Anterior cingulate cortex (tissue), 58 donors: ENCODE results near the gene SSH3.

Experiments
- DNase-seq, 58 donors: peaks; one replicate each; lab custom pipeline; 2025; lab: John Stamatoyannopoulos, UW

SSH3 gene

DNA sequence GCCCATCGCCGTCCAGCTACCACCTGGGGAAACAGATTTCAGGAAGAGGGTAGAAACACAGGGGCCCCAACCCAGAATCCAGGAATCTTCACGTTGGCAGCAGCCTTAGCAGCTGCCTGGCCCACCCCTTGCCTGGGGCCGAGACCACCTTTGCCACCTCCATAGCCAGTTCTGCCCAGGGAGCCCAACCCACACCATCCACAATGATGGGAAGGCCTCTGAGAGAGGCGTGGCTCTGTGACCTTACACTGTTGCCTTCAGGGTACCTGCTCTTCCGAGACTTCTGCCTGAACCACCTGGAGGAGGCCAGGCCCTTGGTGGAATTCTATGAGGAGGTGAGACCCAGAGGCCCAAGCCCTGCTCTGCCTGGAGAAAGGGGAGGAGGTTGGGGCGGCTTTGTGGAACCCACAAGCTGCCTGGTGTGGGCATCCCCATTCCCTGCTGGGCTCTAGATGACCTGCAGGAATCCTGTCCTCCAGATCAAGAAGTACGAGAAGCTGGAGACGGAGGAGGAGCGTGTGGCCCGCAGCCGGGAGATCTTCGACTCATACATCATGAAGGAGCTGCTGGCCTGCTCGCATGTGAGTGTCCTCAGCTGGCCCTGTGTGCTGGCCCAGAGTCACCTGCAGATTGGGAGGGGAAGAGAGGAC is 24.3 kb upstream of the SSH3 start:
- DNase-seq = no peak

DNA sequence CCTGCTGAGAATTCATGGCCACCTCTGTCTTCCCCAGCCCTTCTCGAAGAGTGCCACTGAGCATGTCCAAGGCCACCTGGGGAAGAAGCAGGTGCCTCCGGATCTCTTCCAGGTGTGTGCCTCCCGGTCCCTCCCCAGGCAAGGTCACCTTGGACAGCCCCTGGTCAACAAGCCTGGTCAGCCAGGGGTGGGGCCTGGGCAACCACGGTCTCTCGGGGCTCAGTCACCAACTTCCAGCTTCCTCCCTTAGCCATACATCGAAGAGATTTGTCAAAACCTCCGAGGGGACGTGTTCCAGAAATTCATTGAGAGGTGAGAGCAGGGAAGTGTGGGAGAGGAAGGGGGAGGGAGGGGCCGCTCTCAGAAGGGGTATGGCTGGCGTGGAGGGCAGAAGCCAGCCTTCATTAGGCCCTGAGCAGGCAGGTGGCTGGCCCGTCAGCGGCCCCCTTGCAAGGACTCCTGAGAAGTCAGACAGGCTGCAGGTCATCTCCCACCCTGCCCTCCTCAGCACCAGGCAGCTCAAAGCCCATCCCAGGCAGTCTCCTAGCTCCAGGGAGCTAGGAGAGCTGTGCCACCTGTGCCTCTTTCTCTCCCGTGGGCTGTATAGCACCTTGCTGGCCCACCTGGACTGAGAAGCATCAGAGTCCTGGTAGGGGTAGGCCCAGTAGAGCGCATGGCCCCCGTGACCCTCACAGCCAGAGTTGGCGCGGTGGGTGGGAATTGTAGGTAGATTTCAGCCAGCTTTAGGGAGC is 23.6 kb upstream of the SSH3 start:
- DNase-seq = no peak

DNA sequence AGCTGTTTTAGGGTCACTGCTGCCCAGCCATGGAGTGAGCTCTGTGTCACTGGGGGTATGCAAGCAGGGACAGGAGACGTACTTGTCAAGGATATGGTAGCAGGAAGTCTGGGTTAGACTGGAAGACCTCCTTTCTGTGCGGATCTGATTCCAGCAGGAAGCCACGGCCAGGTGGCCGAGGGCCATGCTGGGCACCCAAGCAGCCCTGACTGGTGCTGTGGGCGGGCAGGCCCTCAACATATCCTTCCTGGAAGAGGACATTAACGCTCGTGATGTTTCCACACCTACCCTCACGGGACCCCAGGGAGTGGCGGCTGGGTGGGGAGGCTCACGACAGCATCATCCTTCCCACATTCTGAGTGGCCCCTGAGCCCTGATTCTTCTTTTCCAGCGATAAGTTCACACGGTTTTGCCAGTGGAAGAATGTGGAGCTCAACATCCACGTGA is 23.0 kb upstream of the SSH3 start:
- no peak for DNase-seq

DNA sequence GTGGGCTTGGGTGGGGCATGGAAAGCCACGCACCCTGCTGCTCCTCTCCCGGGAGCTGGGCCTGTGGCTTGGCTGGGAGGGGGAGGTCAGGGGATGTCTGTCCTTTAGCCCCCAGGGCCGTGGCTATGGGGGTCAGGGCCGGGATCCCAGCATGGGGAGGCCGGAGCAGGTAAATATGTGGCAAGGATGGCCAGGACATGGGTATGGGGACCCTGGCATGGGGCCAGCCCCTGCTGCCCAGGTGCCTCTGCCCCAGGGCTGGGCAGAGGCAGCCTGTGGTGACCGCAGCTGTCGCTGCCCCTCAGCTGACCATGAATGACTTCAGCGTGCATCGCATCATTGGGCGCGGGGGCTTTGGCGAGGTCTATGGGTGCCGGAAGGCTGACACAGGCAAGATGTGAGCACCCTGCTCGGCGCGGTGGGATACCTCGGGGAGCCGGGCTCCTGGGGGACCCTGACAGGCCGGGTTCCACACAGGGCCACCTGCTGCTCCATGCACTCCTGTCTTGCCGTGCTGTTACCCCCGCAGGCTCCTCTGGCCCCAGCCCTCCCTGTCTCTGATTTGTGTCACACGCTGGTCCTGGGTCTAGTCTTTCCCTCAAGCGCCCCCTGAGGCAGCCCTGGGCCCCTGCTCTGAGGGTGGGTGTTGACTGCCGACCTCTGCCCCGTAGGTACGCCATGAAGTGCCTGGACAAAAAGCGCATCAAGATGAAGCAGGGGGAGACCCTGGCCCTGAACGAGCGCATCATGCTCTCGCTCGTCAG is 22.4 kb upstream of the SSH3 start:
- DNase-seq = no peak

DNA sequence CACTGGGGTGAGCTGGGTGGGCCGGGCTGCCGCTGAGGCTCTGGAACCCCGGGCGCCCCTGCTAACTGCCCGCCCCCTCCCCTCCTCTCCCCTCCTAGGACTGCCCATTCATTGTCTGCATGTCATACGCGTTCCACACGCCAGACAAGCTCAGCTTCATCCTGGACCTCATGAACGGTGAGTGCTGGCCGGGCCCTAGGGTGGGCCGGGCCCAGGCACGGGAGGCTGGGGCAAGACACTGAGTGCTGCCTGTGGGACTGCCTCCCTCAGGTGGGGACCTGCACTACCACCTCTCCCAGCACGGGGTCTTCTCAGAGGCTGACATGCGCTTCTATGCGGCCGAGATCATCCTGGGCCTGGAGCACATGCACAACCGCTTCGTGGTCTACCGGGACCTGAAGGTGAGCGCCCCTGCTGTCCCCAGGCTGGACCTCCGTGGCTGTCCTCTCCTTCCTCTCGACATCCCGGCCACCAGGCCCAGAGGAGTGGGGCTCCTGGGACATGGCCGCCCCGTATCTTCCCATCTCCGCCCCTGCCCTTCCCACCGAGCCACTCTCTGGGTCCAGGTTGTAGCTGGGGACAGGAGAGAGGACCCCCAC is 21.7 kb upstream of the SSH3 start:
- DNase-seq = no peak

DNA sequence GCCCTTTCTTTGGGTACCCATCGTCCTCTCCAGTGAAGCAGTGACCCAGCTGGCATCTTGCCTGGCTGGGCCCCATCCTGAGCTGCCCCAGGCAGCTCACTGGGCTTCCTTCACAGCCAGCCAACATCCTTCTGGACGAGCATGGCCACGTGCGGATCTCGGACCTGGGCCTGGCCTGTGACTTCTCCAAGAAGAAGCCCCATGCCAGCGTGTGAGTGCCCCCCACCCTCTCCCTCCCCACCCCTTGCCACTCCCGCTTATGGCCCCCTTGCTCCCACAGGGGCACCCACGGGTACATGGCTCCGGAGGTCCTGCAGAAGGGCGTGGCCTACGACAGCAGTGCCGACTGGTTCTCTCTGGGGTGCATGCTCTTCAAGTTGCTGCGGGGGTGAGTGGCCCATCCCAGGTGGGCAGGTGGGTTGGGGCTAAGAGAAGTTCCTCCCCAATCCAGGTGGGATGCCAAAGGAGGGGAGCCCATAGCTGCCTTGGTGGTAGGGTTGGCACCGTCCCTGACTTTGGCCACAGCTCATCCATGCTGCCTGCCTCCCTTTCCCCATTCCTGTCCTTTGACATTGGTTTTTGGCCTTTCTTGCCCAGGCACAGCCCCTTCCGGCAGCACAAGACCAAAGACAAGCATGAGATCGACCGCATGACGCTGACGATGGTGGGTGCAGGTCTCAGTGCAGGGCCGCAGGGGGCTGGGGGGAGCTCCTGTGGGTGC is 21.0 kb upstream of the SSH3 start:
- no peak for DNase-seq

DNA sequence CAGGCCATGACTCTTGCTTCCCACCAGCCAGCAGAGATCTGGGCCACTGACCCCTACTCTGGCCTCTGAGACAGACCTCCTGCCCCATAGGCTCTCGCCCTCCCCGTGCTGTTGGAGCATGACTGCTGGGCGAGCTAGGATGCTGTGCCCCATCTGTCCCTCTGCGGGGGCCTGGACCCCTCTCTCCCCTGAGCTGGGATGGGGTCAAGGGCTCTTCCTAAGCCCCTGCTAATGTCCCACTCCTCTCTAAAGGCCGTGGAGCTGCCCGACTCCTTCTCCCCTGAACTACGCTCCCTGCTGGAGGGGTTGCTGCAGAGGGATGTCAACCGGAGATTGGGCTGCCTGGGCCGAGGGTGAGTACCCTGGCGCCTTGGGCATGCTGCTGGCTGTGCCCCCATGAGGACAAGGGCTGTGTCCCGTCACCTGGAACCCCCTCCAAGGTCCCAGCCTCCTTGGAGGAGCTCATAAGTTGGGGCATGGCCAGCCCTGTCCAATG is 20.4 kb upstream of the SSH3 start:
- no peak for DNase-seq

DNA sequence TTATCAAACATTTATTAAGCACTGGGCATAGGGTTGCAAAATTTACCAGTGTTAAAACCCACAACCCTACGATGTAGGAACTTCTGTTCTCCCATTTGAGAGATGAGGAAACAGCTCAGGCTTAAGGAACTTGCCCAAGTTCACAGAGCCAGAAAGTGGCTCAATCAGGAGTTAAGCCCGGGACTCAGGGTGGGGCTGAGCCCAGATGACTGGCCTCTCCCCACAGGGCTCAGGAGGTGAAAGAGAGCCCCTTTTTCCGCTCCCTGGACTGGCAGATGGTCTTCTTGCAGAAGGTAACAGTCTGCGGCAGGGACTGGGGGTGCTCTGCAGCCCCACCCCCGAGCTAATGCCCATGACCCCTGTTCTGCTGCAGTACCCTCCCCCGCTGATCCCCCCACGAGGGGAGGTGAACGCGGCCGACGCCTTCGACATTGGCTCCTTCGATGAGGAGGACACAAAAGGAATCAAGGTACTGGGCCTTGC is 19.8 kb upstream of the SSH3 start:
- DNase-seq = no peak

DNA sequence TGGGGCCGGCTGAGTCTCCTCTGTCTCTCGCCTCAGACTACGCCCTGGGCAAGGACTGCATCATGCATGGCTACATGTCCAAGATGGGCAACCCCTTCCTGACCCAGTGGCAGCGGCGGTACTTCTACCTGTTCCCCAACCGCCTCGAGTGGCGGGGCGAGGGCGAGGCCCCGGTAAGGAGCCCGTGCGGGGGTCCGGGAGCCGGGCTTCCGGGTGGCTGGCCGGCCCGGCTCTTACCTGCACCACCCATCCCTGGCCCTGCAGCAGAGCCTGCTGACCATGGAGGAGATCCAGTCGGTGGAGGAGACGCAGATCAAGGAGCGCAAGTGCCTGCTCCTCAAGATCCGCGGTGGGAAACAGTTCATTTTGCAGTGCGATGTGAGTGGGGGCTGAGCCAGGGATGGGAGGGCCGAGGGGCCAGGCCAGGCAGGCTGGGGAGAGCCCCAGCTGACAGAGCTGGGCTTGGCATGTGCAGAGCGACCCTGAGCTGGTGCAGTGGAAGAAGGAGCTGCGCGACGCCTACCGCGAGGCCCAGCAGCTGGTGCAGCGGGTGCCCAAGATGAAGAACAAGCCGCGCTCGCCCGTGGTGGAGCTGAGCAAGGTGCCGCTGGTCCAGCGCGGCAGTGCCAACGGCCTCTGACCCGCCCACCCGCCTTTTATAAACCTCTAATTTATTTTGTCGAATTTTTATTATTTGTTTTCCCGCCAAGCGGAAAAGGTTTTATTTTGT is 18.4 kb upstream of the SSH3 start:
- DNase-seq = no peak

DNA sequence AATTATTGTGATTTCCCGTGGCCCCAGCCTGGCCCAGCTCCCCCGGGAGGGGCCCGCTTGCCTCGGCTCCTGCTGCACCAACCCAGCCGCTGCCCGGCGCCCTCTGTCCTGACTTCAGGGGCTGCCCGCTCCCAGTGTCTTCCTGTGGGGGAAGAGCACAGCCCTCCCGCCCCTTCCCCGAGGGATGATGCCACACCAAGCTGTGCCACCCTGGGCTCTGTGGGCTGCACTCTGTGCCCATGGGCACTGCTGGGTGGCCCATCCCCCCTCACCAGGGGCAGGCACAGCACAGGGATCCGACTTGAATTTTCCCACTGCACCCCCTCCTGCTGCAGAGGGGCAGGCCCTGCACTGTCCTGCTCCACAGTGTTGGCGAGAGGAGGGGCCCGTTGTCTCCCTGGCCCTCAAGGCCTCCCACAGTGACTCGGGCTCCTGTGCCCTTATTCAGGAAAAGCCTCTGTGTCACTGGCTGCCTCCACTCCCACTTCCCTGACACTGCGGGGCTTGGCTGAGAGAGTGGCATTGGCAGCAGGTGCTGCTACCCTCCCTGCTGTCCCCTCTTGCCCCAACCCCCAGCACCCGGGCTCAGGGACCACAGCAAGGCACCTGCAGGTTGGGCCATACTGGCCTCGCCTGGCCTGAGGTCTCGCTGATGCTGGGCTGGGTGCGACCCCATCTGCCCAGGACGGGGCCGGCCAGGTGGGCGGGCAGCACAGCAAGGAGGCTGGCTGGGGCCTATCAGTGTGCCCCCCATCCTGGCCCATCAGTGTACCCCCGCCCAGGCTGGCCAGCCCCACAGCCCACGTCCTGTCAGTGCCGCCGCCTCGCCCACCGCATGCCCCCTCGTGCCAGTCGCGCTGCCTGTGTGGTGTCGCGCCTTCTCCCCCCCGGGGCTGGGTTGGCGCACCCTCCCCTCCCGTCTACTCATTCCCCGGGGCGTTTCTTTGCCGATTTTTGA is 17.5 kb upstream of the SSH3 start:
- no peak for DNase-seq

DNA sequence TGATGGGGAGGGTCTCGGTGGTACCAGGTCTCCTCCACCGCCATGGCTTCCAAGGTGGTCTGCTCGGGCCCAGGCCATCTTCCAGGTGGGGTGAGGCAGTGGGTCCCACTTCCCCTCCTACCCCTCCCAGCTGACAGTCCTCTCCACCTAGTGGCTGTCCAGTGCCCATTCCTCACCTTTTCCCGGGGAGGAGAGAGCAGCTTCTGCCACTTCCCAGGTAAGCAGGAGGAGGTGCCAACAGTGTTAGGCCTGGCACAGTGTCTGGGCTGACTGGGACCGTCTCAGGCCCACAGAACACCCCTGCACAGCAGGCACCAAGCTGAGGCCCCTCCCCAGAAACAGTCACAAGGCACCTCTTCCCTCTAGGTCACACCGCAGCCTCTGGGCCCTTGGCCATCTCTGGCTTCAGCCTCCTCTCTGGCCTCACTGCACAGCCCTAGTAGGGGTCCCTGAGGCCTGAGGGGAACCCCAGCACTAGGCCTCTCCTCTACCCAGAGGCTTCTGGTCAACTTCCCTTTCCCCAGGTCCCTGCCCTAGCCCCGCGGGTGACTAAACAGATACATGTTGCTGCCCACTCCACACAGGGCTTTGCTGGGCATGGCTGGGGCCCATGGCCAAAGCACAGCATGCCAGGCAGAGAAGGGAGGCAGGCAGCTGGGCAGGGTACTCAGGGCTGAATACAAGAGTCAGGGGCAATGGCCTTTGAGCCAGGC is 16.6 kb upstream of the SSH3 start:
- peak in 7 of 58 donors; percentile 15 to 42 (median 31) for DNase-seq

DNA sequence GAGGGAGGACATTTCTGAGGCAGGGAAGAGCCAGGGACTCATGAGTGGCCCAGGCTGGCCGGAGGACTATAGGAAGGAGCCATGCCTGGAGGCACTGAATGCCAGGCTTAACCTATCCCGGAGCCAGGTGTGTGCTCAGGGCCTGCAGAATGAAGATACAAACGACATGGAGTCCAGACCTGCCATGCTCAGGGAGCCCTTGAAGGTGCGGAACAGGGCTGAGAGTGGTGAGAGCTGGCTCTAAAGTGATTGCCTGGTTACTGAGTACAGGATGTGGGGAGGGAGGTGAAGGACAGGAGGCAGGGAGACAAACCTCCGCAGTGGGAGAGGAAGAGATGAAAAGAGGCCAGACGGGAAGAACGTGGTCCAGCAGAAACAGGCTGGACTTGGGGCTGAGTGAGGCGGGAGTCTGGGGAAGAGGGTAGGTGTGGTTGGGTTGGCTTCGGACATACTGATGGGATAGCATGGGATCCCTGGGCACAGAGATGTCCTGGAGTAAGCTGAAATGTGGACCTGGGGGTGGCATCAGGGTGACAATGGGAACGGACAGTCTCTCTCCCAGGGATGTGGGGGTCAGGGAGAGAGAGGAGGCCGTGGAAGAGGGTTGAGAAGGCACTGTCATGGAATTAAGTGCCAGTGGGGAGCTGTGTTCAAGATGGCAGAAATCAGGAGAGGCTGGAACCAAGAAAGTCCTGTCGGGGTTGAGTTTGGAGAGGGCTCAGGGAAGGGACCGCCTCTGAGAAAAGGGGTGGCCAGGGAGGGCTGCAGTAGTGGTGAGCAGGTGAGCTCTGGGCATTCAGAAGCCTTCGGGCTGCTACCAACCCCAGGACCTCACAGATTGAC is 15.8 kb upstream of the SSH3 start:
- no peak for DNase-seq

DNA sequence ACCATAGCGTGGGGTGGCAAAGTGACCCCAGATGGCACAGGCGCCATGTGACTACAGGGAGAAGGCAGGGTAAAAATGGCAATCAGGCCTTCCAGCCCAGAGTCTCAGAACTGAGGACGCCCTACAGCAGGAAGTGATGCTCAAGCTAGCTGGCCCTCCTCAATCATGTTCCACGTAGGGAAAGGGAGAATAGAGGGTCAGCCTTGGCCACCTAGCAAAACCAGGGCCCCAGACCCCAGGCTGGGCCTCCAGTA is 15.2 kb upstream of the SSH3 start:
- peak in 3 of 58 donors; percentile 56 to 73 (median 63) for DNase-seq

DNA sequence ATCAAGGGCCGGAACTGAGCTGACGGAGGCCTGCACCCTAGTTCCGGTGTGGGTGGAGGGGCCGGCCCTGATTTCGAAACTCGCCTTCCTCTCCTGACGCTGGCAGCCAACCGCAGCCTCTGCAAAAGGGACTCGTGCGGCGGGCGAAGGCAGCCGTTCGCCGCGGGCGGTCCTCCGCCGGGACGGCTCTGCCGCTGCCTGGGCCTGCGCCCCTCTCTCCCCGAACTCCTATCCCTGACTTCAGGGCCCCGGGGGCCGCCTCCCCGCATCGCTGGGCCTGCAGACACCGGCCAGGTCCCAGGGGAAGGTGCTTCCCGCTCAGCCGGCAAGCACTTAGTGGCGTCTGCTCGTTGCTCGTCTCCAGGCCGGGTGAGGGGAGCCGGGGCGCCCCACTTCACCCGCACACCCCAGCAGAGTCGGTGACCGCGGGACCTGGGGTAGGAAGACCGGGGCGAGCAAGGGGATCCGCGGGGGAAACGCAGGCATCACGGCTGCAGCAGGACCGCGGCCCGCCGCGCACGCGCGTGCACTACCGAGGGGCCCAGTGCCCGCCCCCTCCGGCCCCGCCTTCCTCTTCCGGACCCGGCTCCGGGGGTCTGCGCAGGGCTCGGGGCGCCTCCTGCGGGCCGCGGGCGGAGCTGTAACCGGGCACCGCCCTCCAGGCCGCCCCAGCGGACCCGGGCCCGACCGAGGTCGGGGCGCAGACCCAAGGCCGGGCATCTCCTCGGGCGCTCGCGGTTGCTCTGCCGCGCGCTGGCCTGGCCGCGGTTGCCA is 14.7 kb upstream of the SSH3 start:
- DNase-seq = peak in 57 of 58 donors; percentile 22 to 91 (median 76)

DNA sequence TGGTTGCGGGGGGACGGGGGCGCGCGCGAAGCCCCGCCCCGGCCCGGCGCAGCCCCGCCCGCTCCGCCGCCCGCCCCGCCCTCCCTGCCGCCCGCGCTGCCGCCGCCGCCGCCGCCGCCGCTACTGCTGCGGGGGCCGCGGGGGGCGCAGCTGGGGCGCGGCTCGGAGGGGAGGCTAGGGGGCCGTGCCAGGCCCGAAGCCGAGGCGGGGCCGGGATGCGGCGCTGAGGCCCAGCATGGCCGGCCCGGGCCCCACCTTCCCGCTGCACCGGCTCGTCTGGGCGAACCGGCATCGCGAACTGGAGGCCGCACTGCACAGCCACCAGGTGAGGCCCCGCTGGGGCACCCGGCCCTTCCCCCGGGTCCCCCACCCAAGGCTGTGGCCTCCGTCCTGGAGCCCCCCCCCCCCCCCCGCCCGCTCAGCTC is 14.1 kb upstream of the SSH3 start, which contains the start of gene ANKRD13D:
TSS of gene ANKRD13D (plus strand) at position 78 of the 425 bp plus-strand sequence. CDS start at position 236, 158 bp downstream.
- peak in 3 of 58 donors; percentile 66 to 74 (median 68) for DNase-seq
